PFSK-1 (cell line): ENCODE measurements around the gene ZNF764.

Experiments
- FOXP2 ChIP-seq: optimal IDR thresholded peaks from 2 replicates; pipeline ENCODE3; 2011; ENCODE audit warnings: borderline replicate concordance, control low read depth, inconsistent platforms; ENCODE audit not compliant: insufficient read depth; ENCODE audit errors: extremely low read length, extremely low read depth
- POLR2AphosphoS5 ChIP-seq: IDR thresholded peaks from 2 replicates; pipeline ENCODE4 v1.6.1; 2012; ENCODE audit warnings: low read depth, mild to moderate bottlenecking, control low read depth, low read length, moderate library complexity
- REST ChIP-seq, 2 experiments: IDR thresholded peaks; 2 replicates each; pipeline versions ENCODE4 v1.6.1 to v1.8.0; 2011 to 2012; ENCODE audit warnings: low read depth in 2 of 2, low read length in 2 of 2, control low read depth in 1 of 2, inconsistent platforms in 1 of 2, mild to moderate bottlenecking in 1 of 2, moderate library complexity in 1 of 2; ENCODE audit not compliant: insufficient read depth in 1 of 2
- SIN3A ChIP-seq: IDR thresholded peaks from 2 replicates; pipeline ENCODE4 v1.6.1; 2012; ENCODE audit warnings: mild to moderate bottlenecking, low read length, moderate library complexity, borderline replicate concordance; ENCODE audit not compliant: insufficient read depth
- TAF1 ChIP-seq: IDR thresholded peaks from 2 replicates; pipeline ENCODE4 v1.6.1; 2012; ENCODE audit warnings: low read length, control low read depth, borderline replicate concordance; ENCODE audit not compliant: insufficient read depth

ZNF764 gene

GRCh38 chr16:30559690-30560089 lies 1.5 kb upstream of the ZNF764 start:
- TF ChIP-seq SIN3A (no peak), POLR2AphosphoS5 (no peak), TAF1 (no peak), REST (IDR thresholded peaks at IDR 0.05; ENCODE audit: insufficient read depth in 1 of 2, low read depth in 2 of 2, low read length in 2 of 2) (no peak), FOXP2 (no peak)

GRCh38 chr16:30558789-30559377 lies 709 bp upstream of the ZNF764 start:
- TF ChIP-seq POLR2AphosphoS5 (no peak), TAF1 (no peak), REST (IDR thresholded peaks at IDR 0.05; ENCODE audit: insufficient read depth in 1 of 2, low read depth in 2 of 2, low read length in 2 of 2) (no peak), FOXP2 (no peak), SIN3A (no peak)

GRCh38 chr16:30557707-30557956 lies 542 bp downstream of the ZNF764 start:
- TF ChIP-seq FOXP2 (no peak), REST (IDR thresholded peaks at IDR 0.05; ENCODE audit: insufficient read depth in 1 of 2, low read depth in 2 of 2, low read length in 2 of 2) (no peak), TAF1 (no peak), SIN3A (no peak), POLR2AphosphoS5 (no peak)

- TF ChIP-seq TAF1, result no peak
These were observed 2.1 kb downstream of the ZNF764 start for GRCh38 chr16:30556125-30556473.

- TF ChIP-seq SIN3A (no peak), TAF1 (no peak), FOXP2 (no peak), REST (IDR thresholded peaks at IDR 0.05; ENCODE audit: insufficient read depth in 1 of 2, low read depth in 2 of 2, low read length in 2 of 2) (no peak), POLR2AphosphoS5 (no peak)
These were observed 2.7 kb downstream of the ZNF764 start for GRCh38 chr16:30555315-30556124.
